HG03039 (cell line): Measurements from ENCODE around the gene WASF3.
"Not testable (repeated sequence)": the region's sequence is repeated elsewhere in the genome, so short reads cannot be mapped to it uniquely, and the experiment has no call there.

Experiments
- ATAC-seq: cut with Tn5 transposase; IDR thresholded peaks from one replicate; pipeline ENCODE4 v1.9.1; 2021; ENCODE audit warnings: mild to moderate bottlenecking, moderate library complexity; ENCODE audit not compliant: unreplicated experiment

WASF3 gene

DNA sequence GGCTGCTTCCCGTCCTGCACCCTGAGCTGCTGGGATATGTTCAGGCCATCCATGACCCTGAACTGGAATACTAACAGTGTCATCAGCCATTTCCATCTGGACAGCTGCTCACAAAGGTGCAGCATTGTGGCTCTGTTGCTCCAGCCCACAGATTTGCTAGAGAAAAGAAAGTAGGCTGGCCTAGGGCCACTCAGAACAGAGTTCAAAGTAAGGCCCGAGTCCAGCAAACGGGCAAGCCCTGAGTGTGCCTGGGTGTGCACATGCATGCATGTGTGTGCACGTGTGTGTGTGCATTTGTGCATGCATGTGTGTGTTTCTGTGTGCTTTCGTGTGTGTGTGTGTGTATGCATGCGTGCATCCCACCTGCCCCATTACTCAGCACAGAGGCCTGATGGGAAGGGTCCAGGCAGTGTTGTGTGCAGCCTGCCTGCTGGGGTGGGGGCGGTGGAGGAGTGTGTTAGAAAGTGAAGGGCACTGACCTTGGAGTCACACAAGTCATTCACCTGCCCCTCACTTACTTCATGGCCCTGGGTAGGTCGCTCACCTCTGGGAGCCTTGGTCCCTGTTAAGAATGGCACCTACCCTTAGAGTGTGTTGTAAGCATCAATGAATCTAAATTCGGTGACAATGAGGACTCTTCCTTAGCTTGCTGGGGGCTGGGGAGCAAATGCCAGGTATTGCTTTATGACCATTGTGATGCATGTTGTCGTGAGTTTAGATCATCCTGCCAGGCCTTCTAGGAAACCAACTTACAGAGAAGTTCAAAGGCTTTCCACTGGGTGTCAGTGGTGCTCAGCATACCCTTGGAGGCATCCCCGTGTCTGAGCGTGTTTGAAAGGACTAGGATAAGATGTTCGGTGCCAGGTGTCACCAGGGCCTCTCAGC is 149.9 kb downstream of the WASF3 start:
- no peak for ATAC-seq

DNA sequence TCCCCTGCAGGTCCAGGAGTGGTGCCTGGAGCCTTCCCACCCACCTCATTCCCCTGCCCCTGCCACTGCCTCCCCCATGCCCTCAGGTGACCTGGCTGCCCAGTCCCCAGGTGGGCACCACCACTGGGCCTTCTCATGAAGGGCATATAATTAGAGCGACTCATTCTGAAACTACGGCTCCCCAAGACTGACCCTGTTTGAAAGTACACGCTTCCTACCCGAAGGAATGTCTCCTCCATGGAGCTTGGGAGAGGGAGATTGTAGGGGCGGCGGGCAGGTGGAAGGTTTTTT is 150.5 kb downstream of the WASF3 start:
- ATAC-seq, result no peak

DNA sequence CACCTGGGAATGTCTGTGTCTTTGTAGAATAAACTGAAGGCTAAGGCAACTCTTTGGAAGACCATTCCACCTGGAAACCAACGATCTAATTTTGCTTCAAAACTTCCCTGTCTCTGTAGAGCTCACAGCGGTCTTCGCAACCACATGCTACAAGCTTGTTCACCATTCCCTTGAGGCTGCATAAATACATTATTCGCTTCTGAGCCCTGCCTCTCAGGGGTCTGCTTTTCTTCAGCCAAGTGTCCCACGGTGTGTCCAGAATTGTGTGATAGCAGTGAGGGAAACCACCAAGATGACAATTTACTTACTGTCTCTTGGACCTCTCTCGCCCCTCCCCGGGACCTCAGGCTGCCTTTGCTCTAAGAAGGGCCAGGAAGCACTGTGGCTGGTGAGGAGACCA is 152.0 kb downstream of the WASF3 start:
- no peak for ATAC-seq

DNA sequence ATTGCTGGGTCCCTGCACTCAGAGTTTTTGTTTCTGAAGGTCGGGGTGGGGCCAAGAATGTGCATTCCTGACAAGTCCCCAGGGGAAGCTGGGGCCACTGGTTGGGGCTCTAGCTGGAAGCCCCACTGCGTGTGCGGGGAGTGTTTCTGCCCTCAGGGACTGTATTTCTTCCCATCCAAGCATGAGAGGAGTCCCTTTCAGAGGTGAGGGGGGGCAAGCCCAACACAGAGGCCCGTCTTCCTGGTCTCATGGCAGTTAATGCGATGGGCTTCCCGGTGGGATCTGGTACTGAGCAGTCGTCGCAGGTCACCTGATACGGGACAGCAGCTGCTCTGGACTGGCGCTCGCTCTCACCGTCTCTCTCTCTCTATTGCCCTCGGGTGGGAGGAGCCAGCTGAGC is 152.7 kb downstream of the WASF3 start:
- ATAC-seq, result no peak

DNA sequence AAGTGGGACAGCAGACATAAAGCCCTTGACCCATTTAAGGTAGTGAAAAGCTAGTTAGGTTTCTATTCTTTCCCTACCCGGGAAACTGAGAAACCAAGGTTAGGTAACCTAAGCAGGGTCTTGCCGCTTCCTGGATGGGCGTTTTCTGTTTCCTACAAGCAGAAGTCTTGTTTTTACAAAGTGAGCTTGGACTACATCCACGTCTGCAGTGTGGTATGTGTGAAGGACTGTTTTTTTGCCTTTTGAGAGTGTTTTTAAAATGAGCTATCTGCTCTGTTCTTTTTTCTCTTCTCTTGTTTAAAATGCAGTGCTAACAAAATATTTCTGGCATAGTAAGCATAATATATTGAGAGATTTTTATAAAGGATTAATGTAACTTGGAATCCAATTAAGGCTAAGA is 153.7 kb downstream of the WASF3 start:
- ATAC-seq, result no peak

DNA sequence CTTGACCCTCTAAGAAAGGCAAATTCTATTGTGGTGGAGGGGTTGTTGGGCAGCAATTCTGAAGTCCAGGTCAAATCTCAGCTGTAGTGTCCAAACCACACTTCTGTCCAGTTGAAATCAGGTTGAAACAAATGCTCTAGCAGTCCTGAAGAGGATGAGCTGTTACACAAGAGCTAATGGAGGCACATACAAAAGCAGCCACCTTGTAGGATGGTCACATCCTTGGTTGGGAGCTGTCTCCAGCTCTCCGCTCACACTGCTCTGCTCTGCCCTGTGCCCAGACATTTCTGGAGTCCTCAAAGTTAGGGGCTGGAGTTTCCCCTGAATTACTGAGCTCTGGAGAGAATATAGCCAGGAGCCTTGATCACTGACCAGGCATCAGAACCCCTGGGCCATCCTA is 155.9 kb downstream of the WASF3 start:
- no peak for ATAC-seq

DNA sequence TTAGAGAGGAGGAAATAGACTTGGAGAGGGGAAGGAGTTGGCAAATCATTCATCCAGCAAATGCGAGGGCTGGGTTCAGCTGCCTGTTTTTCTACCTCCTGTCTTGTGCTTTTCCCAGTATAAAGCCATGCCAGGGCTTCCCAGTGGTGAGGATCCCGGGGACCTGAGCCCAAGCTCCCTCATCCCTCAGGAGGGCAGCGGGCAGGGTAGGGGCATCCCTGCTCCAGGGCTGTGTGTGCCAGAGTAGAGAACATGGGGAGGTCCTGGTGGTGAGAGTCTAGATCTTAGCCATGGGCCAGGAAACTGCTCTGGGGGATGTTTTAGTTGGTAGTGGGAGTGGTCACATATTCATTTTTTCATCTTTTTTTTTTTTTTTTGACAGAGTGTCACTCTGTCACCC is 159.5 kb downstream of the WASF3 start:
- ATAC-seq, result no peak

DNA sequence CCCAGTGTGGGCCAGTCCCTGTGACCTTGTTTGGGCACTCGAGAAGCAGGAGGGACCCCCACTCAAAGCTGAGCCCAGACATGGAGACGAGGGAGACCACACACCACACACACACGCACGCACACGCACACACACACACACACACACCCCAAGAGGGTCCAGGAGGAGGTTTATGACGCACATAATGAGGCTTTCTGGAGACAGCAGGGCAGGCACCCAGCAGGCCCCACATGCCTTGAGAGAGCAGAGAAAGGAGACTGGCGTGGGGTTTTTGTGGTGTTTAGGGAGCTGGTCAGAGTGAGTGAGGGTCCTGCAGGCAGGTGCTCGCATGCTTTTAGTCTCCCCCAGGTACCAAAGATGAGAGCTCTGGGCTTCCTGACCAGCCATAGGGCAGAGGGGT is 160.7 kb downstream of the WASF3 start:
- no peak for ATAC-seq

DNA sequence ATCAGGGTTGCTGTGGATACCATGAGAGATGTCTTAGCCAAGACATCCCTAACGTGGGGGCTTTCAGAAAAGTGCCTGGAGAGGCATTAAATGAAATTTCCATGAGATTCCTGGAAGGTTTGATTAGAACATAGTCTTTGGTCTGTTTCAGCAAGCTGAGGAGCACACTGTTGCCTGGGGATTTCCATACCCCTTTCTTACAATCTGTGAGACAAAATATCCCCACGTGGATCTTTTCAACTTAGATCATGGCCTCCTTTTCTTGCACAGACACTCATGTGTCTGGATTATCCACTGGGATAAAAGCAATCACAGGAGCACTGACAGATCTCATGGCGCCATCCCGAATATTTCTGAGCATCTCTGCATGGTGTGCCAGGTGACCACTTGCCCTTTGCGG is 161.4 kb downstream of the WASF3 start:
- no peak for ATAC-seq

DNA sequence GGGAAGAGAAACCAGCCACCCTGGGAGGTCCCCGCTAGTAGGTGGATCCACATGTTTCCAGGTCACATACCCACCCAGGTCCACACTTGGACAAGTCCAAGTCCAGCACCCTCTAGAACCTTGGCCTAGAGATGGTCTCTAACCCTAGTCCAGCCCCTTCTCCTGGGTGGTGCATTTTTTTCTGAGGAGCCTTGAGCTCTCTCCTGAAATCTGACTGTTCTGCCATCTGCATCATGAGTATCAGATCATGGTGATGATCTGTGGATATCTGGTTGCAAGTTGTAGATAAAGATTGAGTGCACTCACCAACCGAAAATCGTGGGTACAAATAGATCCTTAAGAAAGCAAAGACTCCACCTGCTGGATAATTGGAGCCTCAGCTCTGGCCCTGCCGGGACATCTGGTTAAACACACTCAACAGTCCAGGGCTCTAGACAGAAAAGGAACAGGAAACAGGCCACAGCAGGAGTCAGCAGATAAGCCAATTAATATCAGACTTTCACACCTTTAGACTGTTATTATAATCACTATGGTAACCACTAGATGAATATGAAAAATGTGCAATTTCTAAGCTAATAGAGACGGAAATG is 162.0 kb downstream of the WASF3 start:
- no peak for ATAC-seq

DNA sequence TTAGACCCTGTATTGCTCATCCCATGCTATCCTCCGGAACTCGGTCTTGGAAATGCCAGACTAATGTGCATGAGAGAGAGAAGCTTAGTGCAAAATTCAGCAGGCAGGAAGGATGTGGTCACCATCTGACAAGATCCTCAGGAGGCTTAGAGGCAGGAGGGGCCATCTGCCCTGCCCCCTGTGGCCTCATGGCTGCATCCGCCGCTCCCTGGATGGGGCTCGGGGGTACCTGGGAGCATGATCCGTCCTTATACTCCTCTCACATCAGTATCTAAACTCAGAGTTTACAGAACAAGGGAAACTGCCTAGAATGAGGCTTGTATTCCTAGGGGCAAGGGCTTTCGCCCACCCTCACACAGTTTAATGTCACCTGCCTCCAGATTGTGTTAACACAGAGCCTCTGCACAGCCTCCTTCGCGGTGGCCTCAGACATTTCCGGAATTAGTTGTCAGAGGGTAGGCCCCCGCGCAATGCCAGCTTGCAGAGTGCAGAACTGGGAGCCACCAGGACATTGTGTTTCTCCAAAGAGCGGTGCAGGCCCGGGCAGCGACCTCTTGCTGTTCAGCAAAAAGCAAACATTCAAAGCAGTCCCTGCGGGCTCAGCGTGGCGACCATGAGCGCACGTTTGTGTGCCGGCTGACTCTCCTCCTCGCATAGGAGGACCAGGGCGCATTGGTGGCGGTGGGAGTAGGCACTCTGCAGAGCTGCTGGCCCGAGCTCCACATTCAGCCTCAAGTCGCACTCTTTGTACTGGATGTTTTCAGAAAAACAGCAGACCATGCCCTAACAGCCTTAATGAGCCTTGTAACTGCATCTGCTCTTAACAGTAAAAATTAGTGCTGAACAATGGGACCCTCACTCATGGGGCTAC is 164.0 kb downstream of the WASF3 start:
- no peak for ATAC-seq

DNA sequence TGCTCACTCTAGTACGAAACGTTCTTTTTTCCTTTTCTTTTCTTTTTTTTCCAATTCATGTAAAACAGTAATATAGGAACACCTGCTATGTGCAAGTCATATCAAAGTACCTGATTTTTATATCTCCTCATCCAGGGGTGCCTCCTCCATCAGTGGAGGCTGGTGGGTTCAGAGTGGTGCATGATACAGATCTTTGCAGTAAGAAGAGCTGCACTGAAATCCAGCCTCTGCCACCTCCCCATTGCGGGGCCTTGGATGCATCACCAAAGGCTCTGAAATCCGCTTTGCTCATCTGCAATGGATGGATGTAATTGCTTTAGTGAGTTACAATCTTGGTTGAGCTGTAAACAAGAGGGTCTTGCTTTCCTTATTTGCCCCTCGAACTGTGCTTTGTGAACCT is 164.8 kb downstream of the WASF3 start:
- no peak for ATAC-seq

DNA sequence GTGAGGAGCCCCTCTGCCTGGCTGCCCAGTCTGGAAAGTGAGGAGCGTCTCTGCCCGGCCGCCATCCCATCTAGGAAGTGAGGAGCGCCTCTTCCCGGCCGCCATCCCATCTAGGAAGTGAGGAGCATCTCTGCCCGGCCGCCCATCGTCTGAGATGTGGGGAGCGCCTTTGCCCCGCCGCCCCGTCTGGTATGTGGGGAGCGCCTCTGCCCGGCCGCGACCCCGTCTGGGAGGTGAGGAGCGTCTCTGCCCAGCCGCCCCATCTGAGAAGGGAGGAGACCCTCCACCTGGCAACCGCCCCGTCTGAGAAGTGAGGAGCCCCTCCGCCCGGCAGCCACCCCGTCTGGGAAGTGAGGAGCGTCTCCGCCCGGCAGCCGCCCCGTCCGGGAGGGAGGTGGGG is 166.1 kb downstream of the WASF3 start:
- ATAC-seq, result not testable (repeated sequence)

DNA sequence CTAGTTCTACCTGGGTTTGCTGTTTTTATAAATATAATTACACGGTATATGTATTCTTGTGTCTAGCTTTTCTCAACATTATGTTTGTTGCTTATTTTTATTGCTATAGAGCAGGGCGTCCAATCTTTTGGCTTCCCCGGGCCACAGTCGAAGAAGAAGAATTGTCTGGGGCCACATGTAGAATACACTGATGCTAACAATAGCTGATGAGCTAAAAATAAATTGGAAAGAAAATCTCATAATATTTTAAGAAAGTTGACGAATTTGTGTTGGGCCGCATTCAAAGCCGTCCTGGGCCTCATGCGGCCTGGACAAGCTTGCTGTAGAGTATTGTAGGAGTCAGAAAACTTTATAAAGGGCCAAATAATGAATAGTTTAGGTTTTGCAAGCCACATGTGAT is 169.2 kb downstream of the WASF3 start:
- ATAC-seq, result no peak

DNA sequence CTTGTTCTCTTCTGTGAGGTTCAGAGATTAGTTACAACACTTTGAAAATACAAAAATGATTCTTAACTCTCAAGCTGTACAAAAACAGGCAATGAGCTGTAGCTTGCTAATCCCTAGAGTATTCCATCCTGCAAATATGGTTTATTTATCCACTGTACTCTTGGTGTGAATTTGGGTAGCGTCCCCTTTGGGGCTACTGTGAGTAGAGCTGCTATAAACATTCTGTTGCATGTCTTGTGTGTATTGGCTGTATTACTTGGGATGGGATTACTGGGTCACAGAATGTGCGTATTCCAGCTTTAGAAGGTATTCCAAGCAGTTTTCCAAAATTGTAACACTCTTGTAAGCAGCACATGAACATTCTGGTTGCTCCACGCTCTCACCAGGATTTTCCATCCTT is 169.6 kb downstream of the WASF3 start:
- ATAC-seq, result no peak

DNA sequence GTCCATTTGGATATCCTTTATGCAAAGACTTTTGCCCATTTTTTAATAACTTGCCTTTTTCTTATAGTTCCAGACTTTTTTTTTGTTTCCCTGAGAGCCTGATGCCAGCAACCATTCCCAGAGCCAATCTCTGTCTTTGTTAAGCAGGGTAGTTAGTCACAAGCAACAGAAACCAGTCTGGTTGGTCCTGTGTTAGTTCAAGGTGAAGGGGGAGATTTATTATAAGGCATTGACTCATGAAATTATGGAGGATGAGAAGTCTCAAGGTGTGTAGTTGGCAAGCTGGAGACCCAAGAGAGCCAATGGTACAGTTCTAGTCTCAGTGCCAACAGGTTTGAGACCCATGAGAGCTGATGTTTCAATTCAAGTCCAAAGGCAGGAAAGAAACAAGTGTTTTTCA is 170.2 kb downstream of the WASF3 start:
- ATAC-seq, result no peak

DNA sequence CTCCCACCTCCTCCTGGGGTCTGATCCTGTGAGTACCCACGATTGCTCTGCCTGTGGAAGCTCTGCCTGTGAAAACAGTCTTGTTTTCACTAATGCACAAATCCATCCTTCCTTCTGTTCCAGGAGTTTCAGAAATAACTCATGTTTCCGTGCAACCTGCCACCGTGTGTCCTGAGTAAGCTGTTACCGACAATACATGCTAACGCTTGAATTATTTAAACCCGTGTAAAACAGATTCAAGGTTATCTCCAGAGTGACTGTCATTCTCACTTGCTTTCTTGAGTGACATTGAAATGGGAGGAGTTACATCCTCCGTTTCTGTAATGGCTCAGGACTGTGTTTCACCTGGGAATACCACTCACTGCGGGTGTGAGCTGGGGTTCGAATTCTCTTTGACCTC is 178.2 kb downstream of the WASF3 start:
- no peak for ATAC-seq
